ENCODE data around the gene ZNF429.
"Not testable (repeated sequence)": the region's sequence is repeated elsewhere in the genome, so short reads cannot be mapped to it uniquely, and the experiment has no call there.

ZNF429 gene

DNA sequence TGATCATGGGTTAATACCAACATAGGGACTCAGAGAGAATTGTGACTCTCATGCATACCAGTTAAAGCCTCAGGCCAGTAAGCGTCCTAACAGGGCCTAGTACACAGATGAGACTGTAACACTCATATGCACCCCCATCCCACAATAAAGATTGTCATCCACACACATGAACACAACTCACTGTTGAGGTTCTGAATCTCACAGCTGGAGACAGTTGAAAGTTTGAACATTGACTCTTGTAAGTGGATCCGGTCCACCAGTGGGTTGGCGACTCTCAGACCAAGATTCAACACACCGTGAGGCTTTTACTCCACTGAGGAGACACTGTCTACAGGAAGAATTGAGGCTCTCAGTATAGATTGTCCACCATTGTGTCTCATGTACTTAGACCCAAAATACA, 88.1 kb downstream of the ZNF429 start:
- no peak for DNase-seq

DNA sequence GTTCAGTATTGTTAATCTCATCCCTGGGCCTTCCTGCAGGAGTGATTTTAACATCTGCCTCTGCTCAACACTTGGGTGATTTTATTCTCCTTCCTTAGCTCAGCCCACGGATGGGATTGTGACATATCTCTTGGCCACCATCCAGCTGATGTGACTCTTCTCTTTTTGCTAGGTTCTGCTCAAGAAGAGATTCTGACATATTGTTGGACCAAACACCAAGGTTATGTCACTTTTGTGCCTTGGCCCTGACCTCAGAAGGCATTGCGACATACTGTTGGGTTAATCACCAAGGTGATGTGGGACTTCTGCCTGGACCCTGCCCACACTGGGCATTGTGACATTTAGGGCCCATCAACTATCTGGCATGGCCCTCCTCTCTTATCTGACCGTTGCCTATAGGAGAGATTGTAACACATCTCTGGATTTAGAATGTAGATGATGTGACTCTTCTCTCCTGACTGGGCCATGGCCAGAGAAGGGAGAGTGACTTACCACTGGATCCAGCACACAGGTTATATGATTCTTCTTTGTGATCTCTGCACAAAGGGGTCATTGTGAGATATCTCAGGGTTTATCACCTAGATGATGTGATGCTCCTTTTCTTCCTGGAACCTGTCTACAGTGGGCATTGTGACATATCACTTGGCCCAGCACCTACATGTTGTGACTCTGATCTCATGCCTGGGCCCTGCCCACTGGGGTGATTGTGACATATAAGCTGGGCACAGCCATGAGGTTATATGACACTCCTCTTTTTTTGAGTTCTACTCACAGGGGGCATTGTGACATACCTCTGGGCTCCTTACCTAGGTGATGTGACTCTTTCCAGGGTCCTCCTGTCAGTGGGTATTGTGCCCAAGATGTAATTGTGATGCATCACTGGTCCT, 88.8 kb downstream of the ZNF429 start:
- no peak for DNase-seq

- DNase-seq: no peak
Measured at GRCh38 chr19:21595185-21595584, 89.8 kb downstream of the ZNF429 start.

- DNase-seq: no peak
Measured at GRCh38 chr19:21602082-21602658, 96.8 kb downstream of the ZNF429 start.

- not testable (repeated sequence) for DNase-seq
Measured at GRCh38 chr19:21602659-21603430, 97.4 kb downstream of the ZNF429 start.

- DNase-seq: no peak
Measured at GRCh38 chr19:21603431-21604231, 98.2 kb downstream of the ZNF429 start.

- no peak for DNase-seq
Measured at GRCh38 chr19:21604351-21604926, 99.0 kb downstream of the ZNF429 start.
